ENCODE data around the gene TUBGCP3. TPM values are rescaled to one million over a fixed set of nuclear protein-coding genes. Genes with fewer than 3 reads are reported as not detected.

TUBGCP3 gene
- total and polyA plus RNA-seq, 9 of the 15 experiments (the other 6 are each of a cell fraction or from before 2014, with no cell fraction given), result 3.0 to 24.8 (median 15.2) TPM

DNA sequence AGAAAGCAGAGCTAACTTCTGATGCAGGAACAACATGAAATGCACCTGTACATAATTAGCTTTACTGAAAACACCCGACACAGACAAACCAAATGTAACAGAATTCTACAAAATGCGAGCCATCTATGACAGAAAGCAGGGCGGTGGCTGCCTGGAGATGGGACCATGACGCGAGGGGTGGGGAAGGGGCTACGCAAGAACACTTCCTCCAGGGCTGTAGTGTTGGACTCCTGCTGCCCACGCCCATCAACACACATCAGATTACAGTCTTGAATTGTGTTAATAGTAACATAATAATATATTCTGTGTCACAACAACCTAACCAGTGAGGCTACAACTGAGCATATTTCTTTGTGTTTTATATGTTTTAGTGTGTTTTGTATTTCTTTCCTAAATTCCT, 108.6 kb downstream of the TUBGCP3 start:
- no TSS peak for BruUV-seq (replicated peaks)

More for the DNA sequence above, 108.6 kb downstream of the TUBGCP3 start:
- no peak for ATAC-seq
- no peaks in the 10 kb centered on the region for H3K9me3 ChIP-seq (replicated peaks; ENCODE audit: control insufficient read depth, insufficient read depth, low read depth, low read length)
- WGBS (ENCODE audit: insufficient coverage, low coverage, missing lambda C conversion rate), result 49% methylated on average over 7 of the region's 7 CpGs
- no peaks in the 10 kb centered on the region for H3K9me1 ChIP-seq (ENCODE audit: control insufficient read depth, insufficient read depth, low read length)
- DNase-seq (ENCODE audit: extremely low read depth in 1 of 4, low spot score in 3 of 4), result no peak
- no peaks in the 10 kb centered on the region for H4K20me1 ChIP-seq (replicated peaks; ENCODE audit: control insufficient read depth, insufficient read depth, low read length)
- no peaks in the 10 kb centered on the region; a peak in 1 of 5 replicates for H3K27me3 ChIP-seq (ENCODE audit: control insufficient read depth in 2 of 2, insufficient read depth in 2 of 2, low read length in 2 of 2)
- H3K36me3 ChIP-seq (ENCODE audit: control insufficient read depth, insufficient read depth, low read length), result no peaks in the 10 kb centered on the region
- no peak overlapping the region for H3K9ac ChIP-seq (ENCODE audit: insufficient read depth in 1 of 2, low read depth in 2 of 2, low read length in 2 of 2)
- CTCF ChIA-PET (ENCODE audit: low intra/inter-chr PET ratio), result no interaction called here
- no peaks in the 10 kb centered on the region for H3K79me2 ChIP-seq (ENCODE audit: control insufficient read depth, insufficient read depth, low read length)
- intact Hi-C loops (cut with micrococcal nuclease) (no loop called here), in situ Hi-C loops (cut with MboI) (no loop called here)
- H3K4me1 ChIP-seq (replicated peaks in 1 of 2; ENCODE audit: control insufficient read depth in 2 of 2, insufficient read depth in 2 of 2, low read length in 2 of 2), result no peaks in the 10 kb centered on the region
- TF ChIP-seq, protein P1, sequence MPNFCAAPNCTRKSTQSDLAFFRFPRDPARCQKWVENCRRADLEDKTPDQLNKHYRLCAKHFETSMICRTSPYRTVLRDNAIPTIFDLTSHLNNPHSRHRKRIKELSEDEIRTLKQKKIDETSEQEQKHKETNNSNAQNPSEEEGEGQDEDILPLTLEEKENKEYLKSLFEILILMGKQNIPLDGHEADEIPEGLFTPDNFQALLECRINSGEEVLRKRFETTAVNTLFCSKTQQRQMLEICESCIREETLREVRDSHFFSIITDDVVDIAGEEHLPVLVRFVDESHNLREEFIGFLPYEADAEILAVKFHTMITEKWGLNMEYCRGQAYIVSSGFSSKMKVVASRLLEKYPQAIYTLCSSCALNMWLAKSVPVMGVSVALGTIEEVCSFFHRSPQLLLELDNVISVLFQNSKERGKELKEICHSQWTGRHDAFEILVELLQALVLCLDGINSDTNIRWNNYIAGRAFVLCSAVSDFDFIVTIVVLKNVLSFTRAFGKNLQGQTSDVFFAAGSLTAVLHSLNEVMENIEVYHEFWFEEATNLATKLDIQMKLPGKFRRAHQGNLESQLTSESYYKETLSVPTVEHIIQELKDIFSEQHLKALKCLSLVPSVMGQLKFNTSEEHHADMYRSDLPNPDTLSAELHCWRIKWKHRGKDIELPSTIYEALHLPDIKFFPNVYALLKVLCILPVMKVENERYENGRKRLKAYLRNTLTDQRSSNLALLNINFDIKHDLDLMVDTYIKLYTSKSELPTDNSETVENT (CRISPR knock-in tag; IDR thresholded peaks at IDR 0.05), result no peak
- TF ChIP-seq E2F3 (CRISPR knock-in tag; IDR thresholded peaks at IDR 0.05) (no peak), ZNF551 (CRISPR knock-in tag; IDR thresholded peaks at IDR 0.05) (no peak), ZNF655 (CRISPR knock-in tag; IDR thresholded peaks at IDR 0.05) (no peak), EZH2 (IDR thresholded peaks at IDR 0.05; ENCODE audit: borderline replicate concordance, low read depth, low read length) (no peak), CHD1 (IDR thresholded peaks at IDR 0.05; ENCODE audit: low read length) (no peak)
- no peak overlapping the region for H3K4me3 ChIP-seq
- FAIRE-seq, result no peak
- H3K4me2 ChIP-seq (ENCODE audit: insufficient read depth, low read length), result no peak overlapping the region
- no peak overlapping the region for H3K27ac ChIP-seq (ENCODE audit: extremely low read depth, low read depth, low read length)
- H2AFZ ChIP-seq (ENCODE audit: low read depth, low read length), result no peak overlapping the region
- POLR2A ChIA-PET, result interaction anchor here (0.7 kb wide), 1 partner anchor 36 kb away, joined by 4 read pairs; no protein-coding TSS in a partner anchor
